GM18858 (cell line): ENCODE measurements around the gene MAMDC2.

Experiments used
- ATAC-seq: cut with Tn5 transposase; IDR thresholded peaks from one replicate; pipeline ENCODE4 v1.9.1; 2021; ENCODE audit not compliant: unreplicated experiment

The MAMDC2 gene

GRCh38 chr9:70130266-70130665, 86.6 kb downstream of the MAMDC2 start:
- ATAC-seq, result no peak

GRCh38 chr9:70131296-70131695, 87.6 kb downstream of the MAMDC2 start:
- no peak for ATAC-seq

- no peak for ATAC-seq
Measured at GRCh38 chr9:70133253-70134208, 89.9 kb downstream of the MAMDC2 start.

- no peak for ATAC-seq
Measured at GRCh38 chr9:70134360-70134759, 90.7 kb downstream of the MAMDC2 start.

- ATAC-seq, result no peak
Measured at GRCh38 chr9:70135176-70135575, 91.5 kb downstream of the MAMDC2 start.

GRCh38 chr9:70136632-70137031, 93.0 kb downstream of the MAMDC2 start:
- ATAC-seq, result no peak

- no peak for ATAC-seq
Measured at GRCh38 chr9:70137577-70137976, 93.9 kb downstream of the MAMDC2 start.

- ATAC-seq, result no peak
Measured at GRCh38 chr9:70142101-70142500, 98.5 kb downstream of the MAMDC2 start.

- no peak for ATAC-seq
Measured at GRCh38 chr9:70143394-70144130, 99.9 kb downstream of the MAMDC2 start.

GRCh38 chr9:70144131-70144503, 100.5 kb downstream of the MAMDC2 start:
- no peak for ATAC-seq

GRCh38 chr9:70145981-70146380, 102.3 kb downstream of the MAMDC2 start:
- no peak for ATAC-seq

GRCh38 chr9:70147196-70147595, 103.5 kb downstream of the MAMDC2 start:
- no peak for ATAC-seq

- ATAC-seq, result no peak
Measured at GRCh38 chr9:70147651-70148050, 104.0 kb downstream of the MAMDC2 start.

GRCh38 chr9:70152350-70152749, 108.7 kb downstream of the MAMDC2 start:
- no peak for ATAC-seq

GRCh38 chr9:70156729-70157128, 113.1 kb downstream of the MAMDC2 start:
- ATAC-seq, result no peak

- ATAC-seq, result no peak
Measured at GRCh38 chr9:70159630-70160029, 116.0 kb downstream of the MAMDC2 start.

- no peak for ATAC-seq
Measured at GRCh38 chr9:70160686-70161600, 117.3 kb downstream of the MAMDC2 start.

- ATAC-seq, result no peak
Measured at GRCh38 chr9:70165006-70165602, 121.5 kb downstream of the MAMDC2 start.

GRCh38 chr9:70168521-70168920, 124.9 kb downstream of the MAMDC2 start:
- no peak for ATAC-seq

- no peak for ATAC-seq
Measured at GRCh38 chr9:70169222-70169621, 125.6 kb downstream of the MAMDC2 start.
